Activated CD8-positive, alpha-beta memory T cell treated with anti-CD3 and anti-CD28 coated beads, Interleukin-2, amount 10 ng/mL, durations not matched to agents 7 days and 5 days (primary cell): ENCODE measurements around the gene GOLGA8A. TPM values are rescaled to one million over a fixed set of nuclear protein-coding genes. Genes with fewer than 3 reads are reported as not detected.
"Not testable (repeated sequence)": the region's sequence is repeated elsewhere in the genome, so short reads cannot be mapped to it uniquely, and the experiment has no call there.

Experiments used
- ATAC-seq: fragments of 150-1000 bp; cut with Tn5 transposase; one replicate; pipeline ENCODE4 v1.10.0; 2021; ENCODE audit warnings: moderate library complexity
- CTCF ChIA-PET: fragments of 350-600 bp; sonication (Branson Sonifier 250); formaldehyde crosslinking; loops from one replicate; lab custom pipeline; 2021; ENCODE audit warnings: antibody characterized with exemption; lab: Charles Lee
- DNase-seq: peaks from one replicate; pipeline ENCODE4 v3.0.0-alpha.2; 2020
- H3K27ac Mint-ChIP-seq: one replicate; pipeline ENCODE4 v1.8.0; 2021; ENCODE audit warnings: mild to moderate bottlenecking, mixed read lengths
- H3K27me3 Mint-ChIP-seq: one replicate; pipeline ENCODE4 v1.8.0; 2021; ENCODE audit warnings: mixed read lengths
- H3K36me3 Mint-ChIP-seq: one replicate; pipeline ENCODE4 v1.8.0; 2021; ENCODE audit warnings: mild to moderate bottlenecking, mixed read lengths
- H3K4me1 Mint-ChIP-seq: one replicate; pipeline ENCODE4 v1.8.0; 2021; ENCODE audit warnings: mixed read lengths
- H3K4me3 Mint-ChIP-seq: one replicate; pipeline ENCODE4 v1.8.0; 2021; ENCODE audit warnings: mild to moderate bottlenecking, moderate library complexity, mixed read lengths
- H3K9me3 Mint-ChIP-seq: one replicate; pipeline ENCODE4 v1.8.0; 2022; ENCODE audit warnings: low read depth, mixed read lengths
- total RNA-seq, 2 experiments: library from RNA; stranded (reverse); gene quantifications; one replicate each; pipeline ENCODE4 v1.2.3, GENCODE V29; 2021

Gene GOLGA8A
- total RNA-seq, 2 experiments from 2014 or later, result 224 to 256 TPM

GRCh38 chr15:34397637-34398259 lies 39.9 kb downstream of the GOLGA8A start:
- H3K27me3 Mint-ChIP-seq, H3K9me3 Mint-ChIP-seq, H3K27ac Mint-ChIP-seq, H3K4me3 Mint-ChIP-seq, H3K4me1 Mint-ChIP-seq, H3K36me3 Mint-ChIP-seq, CTCF ChIA-PET: not testable (repeated sequence)
- peak; percentile 93 for ATAC-seq
- peak; percentile 50 for DNase-seq

GRCh38 chr15:34392981-34393380 lies 44.6 kb downstream of the GOLGA8A start:
- DNase-seq, H3K27ac Mint-ChIP-seq, H3K36me3 Mint-ChIP-seq, CTCF ChIA-PET, H3K9me3 Mint-ChIP-seq, ATAC-seq, H3K4me3 Mint-ChIP-seq, H3K27me3 Mint-ChIP-seq, H3K4me1 Mint-ChIP-seq: not testable (repeated sequence)

- not testable (repeated sequence) for H3K27me3 Mint-ChIP-seq, H3K36me3 Mint-ChIP-seq
Measured at GRCh38 chr15:34389594-34390086, 48.0 kb downstream of the GOLGA8A start.

More at GRCh38 chr15:34389594-34390086, 48.0 kb downstream of the GOLGA8A start:
- H3K27ac Mint-ChIP-seq, CTCF ChIA-PET, DNase-seq, H3K9me3 Mint-ChIP-seq, H3K4me1 Mint-ChIP-seq, H3K4me3 Mint-ChIP-seq, ATAC-seq: not testable (repeated sequence)

Other genes with a start within 250 kb of the GOLGA8A start
- 10 to 100 TPM; 41.5 to 56.5 TPM for gene KATNBL1, start 227.7 kb downstream of the GOLGA8A start, total RNA-seq
- gene EMC4, start 212.8 kb downstream of the GOLGA8A start, total RNA-seq, result 10 to 100 TPM; 89.2 to 97.2 TPM
- gene SLC12A6, start 100.0 kb downstream of the GOLGA8A start, total RNA-seq, result 10 to 100 TPM; 28.2 to 55.2 TPM
- gene NOP10, start 94.7 kb downstream of the GOLGA8A start, total RNA-seq, result 100 to 1,000 TPM; 166 to 249 TPM
- gene NUTM1, start 94.5 kb downstream of the GOLGA8A start, total RNA-seq, result not detected
- gene LPCAT4, start 70.6 kb downstream of the GOLGA8A start, total RNA-seq, result 100 to 1,000 TPM; 126 to 128 TPM
- 100 to 1,000 TPM; 278 to 372 TPM for gene GOLGA8B, start 145.8 kb upstream of the GOLGA8A start, total RNA-seq